ENCODE results near the gene GRIN2D. TPM values are rescaled to one million over a fixed set of nuclear protein-coding genes. Genes with fewer than 3 reads are reported as not detected.

Gene GRIN2D
- total RNA-seq, 1 donor from 2014 or later, result 0.51 TPM

DNA sequence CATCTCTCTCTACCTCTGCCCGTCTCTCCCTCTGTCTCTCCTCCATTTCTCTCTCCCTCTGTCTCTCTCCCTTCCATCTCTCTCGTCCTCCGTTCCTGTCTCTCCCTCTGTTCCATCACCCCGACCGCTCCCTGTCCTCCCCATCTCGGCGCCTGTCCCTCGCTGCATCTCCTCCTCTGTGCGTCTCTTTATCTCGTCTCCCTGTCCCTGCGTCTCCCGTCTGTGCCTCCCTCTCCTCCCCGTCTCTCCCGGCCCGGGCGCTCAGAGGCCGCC, 4.6 kb downstream of the GRIN2D start:
- no peak for DNase-seq

DNA sequence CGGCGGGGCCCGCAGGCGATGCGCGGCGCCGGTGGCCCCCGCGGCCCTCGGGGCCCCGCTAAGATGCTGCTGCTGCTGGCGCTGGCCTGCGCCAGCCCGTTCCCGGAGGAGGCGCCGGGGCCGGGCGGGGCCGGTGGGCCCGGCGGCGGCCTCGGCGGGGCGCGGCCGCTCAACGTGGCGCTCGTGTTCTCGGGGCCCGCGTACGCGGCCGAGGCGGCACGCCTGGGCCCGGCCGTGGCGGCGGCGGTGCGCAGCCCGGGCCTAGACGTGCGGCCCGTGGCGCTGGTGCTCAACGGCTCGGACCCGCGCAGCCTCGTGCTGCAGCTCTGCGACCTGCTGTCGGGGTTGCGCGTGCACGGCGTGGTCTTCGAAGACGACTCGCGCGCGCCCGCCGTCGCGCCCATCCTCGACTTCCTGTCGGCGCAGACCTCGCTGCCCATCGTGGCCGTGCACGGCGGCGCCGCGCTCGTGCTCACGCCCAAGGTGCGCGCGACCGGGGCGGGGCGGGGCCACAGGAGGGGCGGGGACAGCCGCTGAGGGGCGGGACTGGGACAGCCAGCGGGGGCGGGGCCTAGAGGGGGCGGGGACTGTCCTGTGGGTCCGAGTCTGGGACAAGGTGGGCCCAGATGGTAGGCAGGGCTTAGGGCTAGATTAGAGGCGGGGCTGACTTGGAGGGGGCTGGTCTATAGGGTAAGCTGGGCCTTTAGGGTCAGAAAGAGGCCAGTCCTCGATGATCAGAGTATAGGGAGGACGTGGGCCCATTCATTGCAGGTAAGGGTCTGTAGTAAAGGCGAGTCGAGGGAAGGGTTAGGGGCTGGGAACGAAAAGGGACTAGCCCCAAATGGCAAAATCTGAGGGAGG, 5.1 kb downstream of the GRIN2D start:
- peak; percentile 88 for DNase-seq

- peak; percentile 72 for DNase-seq
Measured at GRCh38 chr19:48400018-48400742, 6.7 kb downstream of the GRIN2D start.

GRCh38 chr19:48401287-48401686, 7.8 kb downstream of the GRIN2D start:
- no peak for DNase-seq

DNA sequence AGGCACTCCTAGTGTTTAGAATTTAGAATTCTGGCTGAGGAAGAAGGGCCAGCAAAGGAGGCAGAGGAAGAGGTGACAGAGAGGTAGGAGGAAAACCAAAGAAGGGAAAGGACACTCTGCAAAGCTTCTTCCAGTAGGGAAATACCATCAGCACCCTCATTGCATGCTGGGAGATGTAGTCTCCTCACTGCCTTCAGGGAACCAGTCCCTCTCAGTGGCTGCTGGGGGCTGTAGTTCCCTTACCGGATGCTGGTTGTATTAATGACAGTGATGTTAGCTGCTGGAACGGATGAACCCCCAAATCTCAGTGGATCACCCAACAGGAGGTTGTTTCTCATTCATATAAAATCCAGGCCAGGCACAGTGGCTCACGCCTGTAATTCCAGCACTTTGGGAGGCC, 10.1 kb downstream of the GRIN2D start:
- DNase-seq, result peak; percentile 75

DNA sequence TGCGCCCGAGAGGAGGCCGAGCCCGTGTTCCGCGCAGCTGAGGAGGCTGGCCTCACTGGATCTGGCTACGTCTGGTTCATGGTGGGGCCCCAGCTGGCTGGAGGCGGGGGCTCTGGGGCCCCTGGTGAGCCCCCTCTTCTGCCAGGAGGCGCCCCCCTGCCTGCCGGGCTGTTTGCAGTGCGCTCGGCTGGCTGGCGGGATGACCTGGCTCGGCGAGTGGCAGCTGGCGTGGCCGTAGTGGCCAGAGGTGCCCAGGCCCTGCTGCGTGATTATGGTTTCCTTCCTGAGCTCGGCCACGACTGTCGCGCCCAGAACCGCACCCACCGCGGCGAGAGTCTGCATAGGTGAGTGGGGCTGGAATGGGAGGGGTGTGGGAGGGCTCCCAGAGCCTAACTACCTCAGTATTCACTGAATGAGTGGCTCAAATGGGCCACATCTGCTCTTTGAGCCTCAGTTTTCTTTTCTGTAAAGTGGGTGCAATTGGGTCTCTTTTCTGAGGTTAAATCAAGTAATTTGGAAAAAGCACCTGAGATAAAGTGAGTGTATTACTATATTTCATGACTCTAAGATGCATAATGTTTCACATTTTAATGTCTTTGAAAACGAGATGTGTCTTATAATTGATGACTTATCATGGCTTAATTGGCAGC, 11.7 kb downstream of the GRIN2D start:
- DNase-seq, result no peak

DNA sequence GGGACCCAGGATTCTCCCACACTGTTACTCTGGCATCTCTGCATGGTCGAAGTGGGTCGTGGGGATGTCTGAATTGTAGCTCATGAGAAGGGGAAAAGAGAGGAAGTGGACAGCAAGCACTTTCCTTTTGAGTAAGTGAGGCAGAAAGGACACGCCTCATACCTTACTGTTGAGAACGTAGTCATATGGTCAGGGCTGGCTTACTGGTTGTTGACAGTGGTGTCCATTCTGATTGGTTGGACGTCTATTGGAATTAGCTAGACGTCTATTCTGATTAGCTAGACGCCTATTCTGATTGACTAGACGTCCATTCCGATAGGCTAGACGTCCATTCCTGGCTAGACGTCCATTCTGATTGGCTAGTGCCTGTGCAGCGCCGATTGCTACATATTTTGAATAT, 12.4 kb downstream of the GRIN2D start:
- DNase-seq, result no peak

GRCh38 chr19:48413879-48414587, 20.6 kb downstream of the GRIN2D start:
- no peak for DNase-seq

DNA sequence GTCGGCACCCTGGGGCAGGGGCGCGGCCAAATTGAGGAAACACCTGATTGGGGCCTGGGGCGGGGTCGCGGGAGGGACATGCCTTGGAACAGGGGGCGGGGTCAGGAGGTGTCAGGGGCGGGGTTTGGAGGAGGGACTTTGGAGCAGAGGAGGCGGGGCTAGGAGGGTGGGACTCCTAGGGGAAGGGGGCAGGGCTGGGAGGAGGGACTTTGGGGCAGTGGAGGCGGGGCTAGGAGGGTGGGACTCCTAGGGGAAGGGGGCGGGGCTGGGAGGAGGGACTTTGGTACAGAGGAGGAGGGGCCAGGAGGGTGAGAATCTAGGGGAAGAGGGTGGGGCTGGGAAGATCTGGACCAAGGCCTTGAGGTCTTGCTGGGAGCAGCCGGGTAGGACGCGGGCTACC, 21.9 kb downstream of the GRIN2D start:
- peak; percentile 91 for DNase-seq

DNA sequence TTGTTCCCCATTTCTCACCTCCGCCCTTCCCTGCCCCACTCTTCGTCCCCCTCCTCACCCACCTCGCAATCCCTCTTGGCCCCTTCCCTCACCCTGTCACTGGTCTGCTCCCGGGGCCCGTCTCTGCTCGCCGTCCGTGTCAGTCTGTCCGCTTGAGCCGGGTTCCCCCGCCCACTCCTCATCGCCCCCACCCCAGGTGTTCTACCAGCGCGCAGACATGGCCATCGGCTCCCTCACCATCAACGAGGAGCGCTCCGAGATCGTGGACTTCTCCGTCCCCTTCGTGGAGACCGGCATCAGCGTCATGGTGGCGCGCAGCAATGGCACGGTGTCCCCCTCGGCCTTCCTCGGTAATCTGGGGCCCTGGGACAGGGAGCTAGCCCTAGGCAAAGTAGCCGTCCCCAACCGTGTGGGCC, 22.3 kb downstream of the GRIN2D start:
- no peak for DNase-seq

DNA sequence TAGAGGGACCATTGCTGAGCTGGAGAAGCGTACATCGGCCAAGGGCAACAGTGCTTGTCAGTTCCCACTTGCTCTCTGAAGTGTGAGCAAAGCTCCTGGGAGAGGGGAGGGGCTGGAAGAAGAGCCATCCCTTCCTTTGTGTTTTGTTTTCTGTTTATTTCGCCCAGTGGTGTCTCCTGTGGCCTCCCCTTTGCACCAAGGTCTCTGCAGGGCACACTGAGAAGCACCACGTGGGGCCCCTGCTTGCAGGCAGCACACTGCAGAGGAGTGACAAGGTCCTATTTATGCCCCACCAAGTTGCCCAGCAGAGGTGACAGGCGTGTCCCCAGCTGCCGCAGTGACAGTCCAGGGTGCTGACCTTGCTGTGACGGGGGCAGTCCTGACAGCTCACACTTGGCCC, 24.0 kb downstream of the GRIN2D start:
- no peak for DNase-seq

DNA sequence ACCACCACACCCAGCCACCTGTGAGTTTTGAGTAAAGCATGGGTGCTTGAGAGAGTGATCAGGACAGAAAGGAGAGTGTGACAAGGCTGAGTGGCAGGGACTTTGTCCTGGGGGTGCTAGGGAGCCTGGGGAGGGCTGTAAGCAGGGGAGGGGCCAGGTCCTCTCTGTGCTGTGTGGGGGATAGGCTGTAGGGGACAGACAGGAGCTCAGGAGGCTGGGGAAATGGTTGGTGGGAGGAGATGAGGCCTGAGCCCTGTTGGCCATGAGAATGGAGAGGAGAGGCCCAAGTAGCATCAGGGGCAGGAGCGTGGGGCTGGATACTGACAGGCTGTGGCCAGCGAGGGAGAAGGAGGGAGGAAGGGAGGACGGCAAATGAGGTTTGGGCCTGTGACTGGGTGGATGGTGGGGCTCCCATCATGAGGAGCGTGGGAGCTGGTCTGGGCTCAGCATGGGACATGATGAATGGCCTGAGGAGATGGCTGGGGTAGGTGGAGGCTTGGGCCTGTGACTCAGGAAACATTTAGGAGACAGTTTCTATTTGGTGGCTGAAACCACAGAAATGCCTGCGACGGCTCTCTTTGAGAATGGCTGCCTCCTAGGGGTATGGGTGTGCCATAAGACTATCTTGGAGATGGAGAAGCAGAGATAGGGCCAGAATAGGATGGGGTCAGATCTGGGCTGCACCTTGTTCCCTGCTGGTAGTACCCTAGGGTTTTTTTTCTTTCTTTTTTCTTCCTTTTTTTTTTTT, 25.0 kb downstream of the GRIN2D start:
- no peak for DNase-seq

- peak; percentile 65 for DNase-seq
Measured at GRCh38 chr19:48419158-48419920, 25.9 kb downstream of the GRIN2D start.

- no peak for DNase-seq
Measured at GRCh38 chr19:48421548-48421947, 28.1 kb downstream of the GRIN2D start.

DNA sequence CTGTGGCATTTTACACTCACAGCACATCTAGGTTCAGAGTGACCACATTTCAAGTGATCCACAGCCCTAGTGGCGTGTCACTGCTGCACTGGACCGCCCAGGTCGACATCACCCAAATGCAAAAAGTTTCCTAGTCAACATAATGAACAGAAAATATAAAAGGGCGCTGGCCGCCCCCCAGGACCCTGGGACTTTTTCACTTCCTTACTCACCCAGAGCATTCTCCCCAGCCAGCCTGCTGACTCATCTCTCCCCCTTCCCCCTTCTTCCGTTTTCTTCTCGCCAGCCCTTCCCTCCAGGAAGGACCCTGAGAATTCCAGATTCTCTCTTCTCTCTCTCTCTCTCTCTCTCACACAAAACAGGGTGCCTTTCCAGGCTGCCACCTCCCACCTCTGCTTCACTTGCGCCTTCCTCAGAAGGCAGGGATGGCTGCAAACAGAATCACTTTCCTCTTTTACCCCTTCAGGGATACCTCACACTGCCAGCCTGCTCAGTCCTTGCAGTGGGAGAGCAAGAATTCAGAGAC, 31.3 kb downstream of the GRIN2D start:
- DNase-seq, result peak; percentile 74

DNA sequence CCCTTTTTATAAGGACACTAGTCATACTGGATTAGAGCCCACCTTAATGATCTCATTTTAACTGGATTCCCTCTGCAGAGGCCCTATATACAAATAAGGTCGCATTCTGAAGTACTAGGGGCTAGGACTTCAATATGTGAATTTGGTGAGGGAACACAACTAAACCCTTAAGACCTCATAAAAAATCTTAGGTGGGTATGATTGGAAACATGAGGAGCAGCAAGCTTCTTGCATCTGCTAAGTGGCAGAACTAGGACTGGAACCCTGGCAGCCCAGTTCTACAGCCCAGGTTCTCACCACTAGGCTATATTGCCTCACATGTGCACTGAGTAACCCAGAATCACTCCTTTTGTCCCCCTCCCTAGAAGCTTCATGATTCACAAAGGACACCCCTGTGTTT, 35.2 kb downstream of the GRIN2D start:
- DNase-seq, result no peak

- DNase-seq, result no peak
Measured at GRCh38 chr19:48433337-48433736, 39.9 kb downstream of the GRIN2D start.

DNA sequence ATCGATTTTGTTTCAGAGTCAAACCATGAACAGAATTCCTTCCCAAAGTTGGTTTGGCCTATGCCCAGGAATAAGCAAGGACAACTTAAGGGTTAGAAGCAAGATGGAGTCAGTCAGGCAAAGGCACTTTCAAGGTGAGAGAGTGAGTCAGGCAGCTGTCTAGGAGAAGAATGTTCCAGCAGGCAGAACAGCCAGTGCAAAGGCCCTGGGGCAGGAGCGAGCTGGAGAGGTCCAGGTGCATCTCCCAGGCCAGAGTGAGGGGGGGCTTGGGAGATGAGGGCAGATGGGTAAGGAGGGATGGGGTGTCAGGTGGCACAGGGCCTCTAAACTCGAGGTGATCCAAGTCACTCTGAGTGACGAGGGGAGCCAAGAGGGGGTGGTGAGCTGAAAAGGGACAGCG, 43.1 kb downstream of the GRIN2D start:
- no peak for DNase-seq

DNA sequence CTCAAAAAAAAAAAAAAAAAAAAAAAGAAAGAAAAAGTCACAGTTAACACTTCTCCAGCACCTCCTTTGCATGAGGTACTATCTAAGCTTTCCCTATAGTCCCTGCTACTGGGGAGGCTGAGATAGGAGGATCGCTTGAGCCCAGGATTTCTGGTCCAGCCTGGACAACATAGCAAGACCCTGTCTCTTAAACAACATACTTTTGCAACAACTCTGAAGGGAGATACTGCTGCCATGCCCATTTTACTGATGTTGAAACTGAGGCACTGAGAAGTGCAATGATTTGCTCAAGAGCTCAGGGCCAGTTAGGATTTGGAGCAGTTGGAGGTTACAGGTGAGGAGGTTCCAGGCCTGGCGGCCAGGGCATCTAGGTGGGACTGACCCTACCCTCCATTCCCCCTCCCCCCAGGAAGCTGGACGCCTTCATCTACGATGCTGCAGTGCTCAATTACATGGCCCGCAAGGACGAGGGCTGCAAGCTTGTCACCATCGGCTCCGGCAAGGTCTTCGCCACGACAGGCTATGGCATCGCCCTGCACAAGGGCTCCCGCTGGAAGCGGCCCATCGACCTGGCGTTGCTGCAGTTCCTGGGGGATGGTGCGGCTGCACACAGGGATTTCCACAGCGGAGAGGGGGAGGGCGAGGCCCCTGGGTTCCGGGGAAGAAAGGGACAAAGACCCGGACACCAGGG, 48.0 kb downstream of the GRIN2D start:
- no peak for DNase-seq

DNA sequence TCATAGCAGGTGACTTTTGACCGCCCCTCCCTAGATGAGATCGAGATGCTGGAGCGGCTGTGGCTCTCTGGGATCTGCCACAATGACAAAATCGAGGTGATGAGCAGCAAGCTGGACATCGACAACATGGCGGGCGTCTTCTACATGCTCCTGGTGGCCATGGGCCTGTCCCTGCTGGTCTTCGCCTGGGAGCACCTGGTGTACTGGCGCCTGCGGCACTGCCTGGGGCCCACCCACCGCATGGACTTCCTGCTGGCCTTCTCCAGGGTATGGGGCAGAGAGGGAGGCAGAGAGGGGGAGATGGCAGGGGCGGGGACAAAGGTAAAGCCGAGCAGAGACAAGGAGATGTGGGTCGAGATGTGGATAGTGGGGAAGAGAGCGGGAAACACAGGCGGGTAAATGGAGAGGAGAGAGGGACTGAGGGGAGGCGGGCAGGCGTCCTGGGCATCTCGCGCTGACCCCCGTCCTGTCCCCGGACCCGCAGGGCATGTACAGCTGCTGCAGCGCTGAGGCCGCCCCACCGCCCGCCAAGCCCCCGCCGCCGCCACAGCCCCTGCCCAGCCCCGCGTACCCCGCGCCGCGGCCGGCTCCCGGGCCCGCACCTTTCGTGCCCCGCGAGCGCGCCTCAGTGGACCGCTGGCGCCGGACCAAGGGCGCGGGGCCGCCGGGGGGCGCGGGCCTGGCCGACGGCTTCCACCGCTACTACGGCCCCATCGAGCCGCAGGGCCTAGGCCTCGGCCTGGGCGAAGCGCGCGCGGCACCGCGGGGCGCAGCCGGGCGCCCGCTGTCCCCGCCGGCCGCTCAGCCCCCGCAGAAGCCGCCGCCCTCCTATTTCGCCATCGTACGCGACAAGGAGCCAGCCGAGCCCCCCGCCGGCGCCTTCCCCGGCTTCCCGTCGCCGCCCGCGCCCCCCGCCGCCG, 48.9 kb downstream of the GRIN2D start:
- no peak for DNase-seq

All from dermis blood vessel endothelial cell (primary cell).